GM21360 (cell line): ENCODE measurements around the gene ZHX3.

Experiments
- ATAC-seq: cut with Tn5 transposase; IDR thresholded peaks from one replicate; pipeline ENCODE4 v1.9.1; 2021; ENCODE audit warnings: mild to moderate bottlenecking, moderate library complexity; ENCODE audit not compliant: unreplicated experiment

The ZHX3 gene

GRCh38 chr20:41304424-41305079, 13.0 kb downstream of the ZHX3 start:
- no peak for ATAC-seq

- ATAC-seq = no peak
Measured at GRCh38 chr20:41304002-41304401, 13.5 kb downstream of the ZHX3 start.

GRCh38 chr20:41300886-41301285, 16.6 kb downstream of the ZHX3 start:
- ATAC-seq = no peak

GRCh38 chr20:41300383-41300782, 17.1 kb downstream of the ZHX3 start:
- ATAC-seq = no peak

GRCh38 chr20:41299899-41300298, 17.6 kb downstream of the ZHX3 start:
- no peak for ATAC-seq

GRCh38 chr20:41293269-41294037, 24.1 kb downstream of the ZHX3 start:
- no peak for ATAC-seq

- no peak for ATAC-seq
Measured at GRCh38 chr20:41290804-41291389, 26.6 kb downstream of the ZHX3 start.

GRCh38 chr20:41287327-41287726, 30.2 kb downstream of the ZHX3 start:
- no peak for ATAC-seq

GRCh38 chr20:41286240-41286851, 31.2 kb downstream of the ZHX3 start:
- no peak for ATAC-seq

GRCh38 chr20:41279546-41280225, 37.8 kb downstream of the ZHX3 start:
- ATAC-seq = no peak

GRCh38 chr20:41278936-41279335, 38.6 kb downstream of the ZHX3 start:
- ATAC-seq = no peak

GRCh38 chr20:41277049-41277448, 40.5 kb downstream of the ZHX3 start:
- ATAC-seq = no peak

- no peak for ATAC-seq
Measured at GRCh38 chr20:41276317-41276751, 41.2 kb downstream of the ZHX3 start.

GRCh38 chr20:41275301-41275731, 42.2 kb downstream of the ZHX3 start:
- no peak for ATAC-seq

- ATAC-seq = no peak
Measured at GRCh38 chr20:41274152-41274551, 43.4 kb downstream of the ZHX3 start.

- no peak for ATAC-seq
Measured at GRCh38 chr20:41273445-41273844, 44.1 kb downstream of the ZHX3 start.

- no peak for ATAC-seq
Measured at GRCh38 chr20:41272339-41272738, 45.2 kb downstream of the ZHX3 start.

GRCh38 chr20:41268917-41269652, 48.4 kb downstream of the ZHX3 start:
- no peak for ATAC-seq

GRCh38 chr20:41268402-41268801, 49.1 kb downstream of the ZHX3 start:
- no peak for ATAC-seq

GRCh38 chr20:41265938-41266337, 51.6 kb downstream of the ZHX3 start:
- no peak for ATAC-seq
